ENCODE results near the gene FBXL17. TPM values are rescaled to one million over a fixed set of nuclear protein-coding genes. Genes with fewer than 3 reads are reported as not detected.

The FBXL17 gene
- total RNA-seq, 1 experiment from 2014 or later = 18.2 TPM

DNA sequence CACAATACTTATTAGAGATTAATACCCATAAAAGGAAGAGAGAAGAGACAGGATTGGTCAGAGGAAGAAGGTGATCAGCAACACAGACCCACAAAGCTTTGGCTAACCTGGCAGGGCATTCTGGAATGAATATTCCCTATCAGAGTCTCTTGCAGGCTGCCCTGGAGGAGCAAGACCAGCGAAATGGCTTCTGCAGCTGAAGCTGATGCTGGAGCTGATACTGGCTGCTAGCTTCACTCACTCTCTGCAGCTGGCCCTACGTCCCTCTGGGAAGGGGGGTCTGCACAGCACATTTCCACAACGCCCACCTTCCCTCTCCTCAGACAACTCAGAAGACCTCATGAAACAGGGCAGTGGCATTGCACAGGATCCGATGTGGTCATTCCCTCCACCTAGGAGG is 541.3 kb downstream of the FBXL17 start:
- Mint-ChIP-seq H3K27ac (ENCODE audit: low read depth, unreplicated experiment) (no peak overlapping the region), H3K9me3 (ENCODE audit: unreplicated experiment) (no peaks in the 10 kb centered on the region), H3K4me1 (ENCODE audit: insufficient read depth, unreplicated experiment) (no peaks in the 10 kb centered on the region), H3K4me3 (ENCODE audit: unreplicated experiment) (no peak overlapping the region), H3K36me3 (ENCODE audit: insufficient read depth, unreplicated experiment) (no peaks in the 10 kb centered on the region), H3K27me3 (ENCODE audit: insufficient read depth, unreplicated experiment) (peaks cover 46% of the 10 kb centered on the region)
- BruUV-seq (replicated peaks) = no TSS peak
- intact Hi-C loops (cut with micrococcal nuclease) = no loop called here
- TF ChIP-seq, protein P1, sequence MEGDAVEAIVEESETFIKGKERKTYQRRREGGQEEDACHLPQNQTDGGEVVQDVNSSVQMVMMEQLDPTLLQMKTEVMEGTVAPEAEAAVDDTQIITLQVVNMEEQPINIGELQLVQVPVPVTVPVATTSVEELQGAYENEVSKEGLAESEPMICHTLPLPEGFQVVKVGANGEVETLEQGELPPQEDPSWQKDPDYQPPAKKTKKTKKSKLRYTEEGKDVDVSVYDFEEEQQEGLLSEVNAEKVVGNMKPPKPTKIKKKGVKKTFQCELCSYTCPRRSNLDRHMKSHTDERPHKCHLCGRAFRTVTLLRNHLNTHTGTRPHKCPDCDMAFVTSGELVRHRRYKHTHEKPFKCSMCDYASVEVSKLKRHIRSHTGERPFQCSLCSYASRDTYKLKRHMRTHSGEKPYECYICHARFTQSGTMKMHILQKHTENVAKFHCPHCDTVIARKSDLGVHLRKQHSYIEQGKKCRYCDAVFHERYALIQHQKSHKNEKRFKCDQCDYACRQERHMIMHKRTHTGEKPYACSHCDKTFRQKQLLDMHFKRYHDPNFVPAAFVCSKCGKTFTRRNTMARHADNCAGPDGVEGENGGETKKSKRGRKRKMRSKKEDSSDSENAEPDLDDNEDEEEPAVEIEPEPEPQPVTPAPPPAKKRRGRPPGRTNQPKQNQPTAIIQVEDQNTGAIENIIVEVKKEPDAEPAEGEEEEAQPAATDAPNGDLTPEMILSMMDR (IDR thresholded peaks at IDR 0.05; ENCODE audit: unreplicated experiment) = no peak
- no peak for DNase-seq (ENCODE audit: unreplicated experiment)
- ChIA-PET POLR2A (no interaction called here), CTCF (no interaction called here)

GRCh38 chr5:107840161-107840560 is 541.7 kb downstream of the FBXL17 start:
- TF ChIP-seq, protein P1 (IDR thresholded peaks at IDR 0.05; ENCODE audit: unreplicated experiment) = no peak
- no peaks in the 10 kb centered on the region for H3K36me3 Mint-ChIP-seq (ENCODE audit: insufficient read depth, unreplicated experiment)
- DNase-seq (ENCODE audit: unreplicated experiment) = no peak
- POLR2A ChIA-PET = no interaction called here
- H3K27ac Mint-ChIP-seq (ENCODE audit: low read depth, unreplicated experiment) = no peak overlapping the region
- BruUV-seq (replicated peaks) = no TSS peak
- H3K4me3 Mint-ChIP-seq (ENCODE audit: unreplicated experiment) = no peak overlapping the region
- peaks cover 46% of the 10 kb centered on the region for H3K27me3 Mint-ChIP-seq (ENCODE audit: insufficient read depth, unreplicated experiment)
- no peaks in the 10 kb centered on the region for H3K4me1 Mint-ChIP-seq (ENCODE audit: insufficient read depth, unreplicated experiment)
- intact Hi-C loops (cut with micrococcal nuclease) = no loop called here
- CTCF ChIA-PET = no interaction called here
- no peaks in the 10 kb centered on the region for H3K9me3 Mint-ChIP-seq (ENCODE audit: unreplicated experiment)

- Mint-ChIP-seq H3K27ac (ENCODE audit: low read depth, unreplicated experiment) (no peak overlapping the region), H3K9me3 (ENCODE audit: unreplicated experiment) (no peaks in the 10 kb centered on the region), H3K36me3 (ENCODE audit: insufficient read depth, unreplicated experiment) (no peaks in the 10 kb centered on the region), H3K4me3 (ENCODE audit: unreplicated experiment) (no peak overlapping the region), H3K27me3 (ENCODE audit: insufficient read depth, unreplicated experiment) (no peaks in the 10 kb centered on the region), H3K4me1 (ENCODE audit: insufficient read depth, unreplicated experiment) (no peaks in the 10 kb centered on the region)
- intact Hi-C loops (cut with micrococcal nuclease) = no loop called here
- TF ChIP-seq, protein P1 (IDR thresholded peaks at IDR 0.05; ENCODE audit: unreplicated experiment) = no peak
- ChIA-PET CTCF (no interaction called here), POLR2A (no interaction called here)
- BruUV-seq (replicated peaks) = no TSS peak
- DNase-seq (ENCODE audit: unreplicated experiment) = no peak
Observed at GRCh38 chr5:107835096-107835495, 546.8 kb downstream of the FBXL17 start.

DNA sequence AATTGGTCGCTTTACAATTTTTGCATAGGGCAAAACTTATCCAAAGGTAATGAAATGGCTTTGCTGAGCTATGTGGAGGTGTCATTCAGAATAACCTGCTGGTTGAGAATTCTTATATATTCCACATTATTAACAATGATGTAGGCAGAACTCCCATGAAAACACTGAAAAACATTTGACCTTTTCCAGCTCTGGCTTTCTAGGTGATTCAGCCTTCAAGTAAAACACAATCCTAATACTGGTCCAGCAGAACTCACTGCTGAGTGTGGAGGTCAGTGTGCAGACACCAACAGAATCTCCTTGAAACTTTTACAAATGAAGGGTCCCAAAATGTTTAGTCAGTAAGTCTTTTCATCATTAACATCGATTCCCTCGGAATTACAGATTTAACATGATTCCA is 549.2 kb downstream of the FBXL17 start:
- intact Hi-C loops (cut with micrococcal nuclease) = no loop called here
- TF ChIP-seq, protein P1 (IDR thresholded peaks at IDR 0.05; ENCODE audit: unreplicated experiment) = no peak
- H3K36me3 Mint-ChIP-seq (ENCODE audit: insufficient read depth, unreplicated experiment) = no peaks in the 10 kb centered on the region
- CTCF ChIA-PET = no interaction called here
- no peaks in the 10 kb centered on the region for H3K9me3 Mint-ChIP-seq (ENCODE audit: unreplicated experiment)
- BruUV-seq (replicated peaks) = no TSS peak
- H3K27ac Mint-ChIP-seq (ENCODE audit: low read depth, unreplicated experiment) = no peak overlapping the region
- H3K4me1 Mint-ChIP-seq (ENCODE audit: insufficient read depth, unreplicated experiment) = no peaks in the 10 kb centered on the region
- POLR2A ChIA-PET = no interaction called here
- no peaks in the 10 kb centered on the region for H3K27me3 Mint-ChIP-seq (ENCODE audit: insufficient read depth, unreplicated experiment)
- no peak for DNase-seq (ENCODE audit: unreplicated experiment)
- H3K4me3 Mint-ChIP-seq (ENCODE audit: unreplicated experiment) = no peak overlapping the region
